GM19025 (cell line): ENCODE measurements around the gene PAPOLG.
A peak's percentile ranks its signal among the peaks of the same experiment; 100 is the strongest.

ENCODE experiments used
- ATAC-seq: cut with Tn5 transposase; IDR thresholded peaks from one replicate; pipeline ENCODE4 v1.9.1; 2021; ENCODE audit warnings: mild to moderate bottlenecking, low read depth, moderate library complexity; ENCODE audit not compliant: unreplicated experiment

Gene PAPOLG

GRCh38 chr2:60756097-60757087, at the start of gene PAPOLG:
Gene PAPOLG (plus strand): TSS chr2:60756268. CDS start chr2:60756479, 211 bp downstream.
- peak; percentile 99 for ATAC-seq

- ATAC-seq = no peak
These were observed 48.2 kb upstream of the PAPOLG start for GRCh38 chr2:60707750-60708371.

GRCh38 chr2:60708630-60709320, 47.3 kb upstream of the PAPOLG start:
- ATAC-seq = no peak

GRCh38 chr2:60710707-60711106, 45.4 kb upstream of the PAPOLG start:
- no peak for ATAC-seq

GRCh38 chr2:60715561-60715960, 40.5 kb upstream of the PAPOLG start:
- ATAC-seq = no peak

GRCh38 chr2:60717691-60718090, 38.4 kb upstream of the PAPOLG start:
- no peak for ATAC-seq

GRCh38 chr2:60719331-60719730, 36.7 kb upstream of the PAPOLG start:
- no peak for ATAC-seq

- ATAC-seq = no peak
These were observed 30.6 kb upstream of the PAPOLG start for GRCh38 chr2:60725466-60725865.

GRCh38 chr2:60728855-60729254, 27.2 kb upstream of the PAPOLG start:
- ATAC-seq = no peak

- no peak for ATAC-seq
These were observed 20.4 kb upstream of the PAPOLG start for GRCh38 chr2:60735496-60736250.

GRCh38 chr2:60738679-60739078, 17.4 kb upstream of the PAPOLG start:
- ATAC-seq = no peak

GRCh38 chr2:60739156-60739555, 16.9 kb upstream of the PAPOLG start:
- no peak for ATAC-seq

- ATAC-seq = no peak
These were observed 14.5 kb upstream of the PAPOLG start for GRCh38 chr2:60741576-60741975.

GRCh38 chr2:60742419-60742818, 13.6 kb upstream of the PAPOLG start:
- no peak for ATAC-seq

- ATAC-seq = no peak
These were observed 10.7 kb upstream of the PAPOLG start for GRCh38 chr2:60745330-60745729.

GRCh38 chr2:60745761-60746160, 10.3 kb upstream of the PAPOLG start:
- no peak for ATAC-seq

GRCh38 chr2:60746318-60746717, 9.8 kb upstream of the PAPOLG start:
- no peak for ATAC-seq

GRCh38 chr2:60759654-60760053, 3.6 kb downstream of the PAPOLG start:
- ATAC-seq = no peak

GRCh38 chr2:60764736-60765534, 8.9 kb downstream of the PAPOLG start:
- ATAC-seq = no peak

GRCh38 chr2:60766283-60766682, 10.2 kb downstream of the PAPOLG start:
- ATAC-seq = no peak
